T-helper 1 cell (primary cell): Measurements from ENCODE around the gene SYMPK.

Source experiments
- DNase-seq, 5 donors: peaks; one replicate each; pipeline ENCODE4 v3.0.0-alpha.2; 2012 to 2020

Gene SYMPK

GRCh38 chr19:45866400-45867176, 3.6 kb upstream of the SYMPK start:
- no peak for DNase-seq

- DNase-seq, result no peak
Measured at GRCh38 chr19:45865269-45865948, 2.5 kb upstream of the SYMPK start.

DNA sequence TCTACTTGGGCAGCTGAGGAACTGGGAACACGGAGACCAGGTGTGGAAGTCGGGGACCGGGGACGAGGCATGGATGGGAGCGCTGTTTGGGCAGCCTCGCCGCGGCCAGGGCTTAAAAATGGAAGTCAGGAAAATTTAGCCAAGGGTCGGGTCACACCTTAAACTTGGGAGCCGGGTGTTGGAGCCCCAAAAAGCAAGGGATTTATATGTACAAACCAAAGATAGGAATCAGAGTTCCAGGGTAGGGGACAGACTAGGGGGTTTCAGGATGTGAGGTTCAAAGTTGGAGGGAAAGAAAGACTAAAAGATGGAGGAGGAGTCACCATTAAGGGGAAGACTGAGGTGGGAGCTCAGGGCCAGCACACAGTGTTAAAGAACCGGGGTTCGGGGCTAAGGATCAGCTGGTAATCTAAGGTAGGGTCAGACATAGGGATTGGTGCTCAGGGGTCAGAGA, 1.7 kb upstream of the SYMPK start:
- DNase-seq, result no peak

DNA sequence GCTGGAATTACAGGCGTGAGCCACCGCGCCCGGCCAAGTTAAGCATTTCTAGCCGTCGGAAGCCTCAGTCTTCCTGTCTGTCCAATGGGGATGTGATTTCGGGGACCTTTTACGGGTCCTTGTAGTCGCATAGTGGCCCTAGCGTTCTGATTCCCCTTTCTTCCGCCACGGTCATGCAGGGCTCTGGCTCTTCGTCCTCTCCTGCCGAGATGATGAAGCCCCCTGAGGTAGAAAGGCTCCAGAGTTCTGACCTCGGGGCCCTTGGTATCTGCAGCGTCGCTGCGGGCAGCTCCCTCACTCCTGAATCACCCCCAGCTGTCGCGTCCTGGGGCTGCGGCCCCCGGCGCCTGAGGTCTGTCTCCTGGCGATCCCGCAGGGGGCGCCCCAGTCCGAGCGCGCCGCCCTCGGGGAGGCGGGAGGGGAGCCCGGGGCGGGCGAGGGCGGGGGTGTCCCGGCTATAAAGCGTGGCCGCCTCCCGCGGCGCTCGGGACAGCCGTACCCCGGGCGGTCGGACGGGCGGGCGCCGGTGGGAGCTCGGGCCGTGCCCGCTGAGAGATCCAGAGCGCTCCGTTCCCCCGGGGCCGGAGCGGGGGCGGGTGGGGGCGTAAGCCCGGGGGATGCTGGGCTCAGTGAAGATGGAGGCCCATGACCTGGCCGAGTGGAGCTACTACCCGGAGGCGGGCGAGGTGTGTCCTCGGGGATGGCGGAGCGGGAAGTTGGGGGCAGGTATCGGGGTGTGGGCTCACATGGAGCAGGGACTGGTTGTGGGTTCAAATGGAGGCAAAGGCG, 1.1 kb upstream of the SYMPK start, which contains the start of gene FOXA3:
TSS of gene FOXA3 (plus strand) at position 487 of the 789 bp plus-strand sequence. CDS start at position 618, 131 bp downstream.
- DNase-seq, result peak in 2 of 5 donors; percentile 62 to 66

GRCh38 chr19:45863335-45863839, 440 bp upstream of the SYMPK start:
- DNase-seq, result no peak

GRCh38 chr19:45862271-45862563, 730 bp downstream of the SYMPK start:
- no peak for DNase-seq

- no peak for DNase-seq
Measured at GRCh38 chr19:45860359-45861259, 2.3 kb downstream of the SYMPK start.

DNA sequence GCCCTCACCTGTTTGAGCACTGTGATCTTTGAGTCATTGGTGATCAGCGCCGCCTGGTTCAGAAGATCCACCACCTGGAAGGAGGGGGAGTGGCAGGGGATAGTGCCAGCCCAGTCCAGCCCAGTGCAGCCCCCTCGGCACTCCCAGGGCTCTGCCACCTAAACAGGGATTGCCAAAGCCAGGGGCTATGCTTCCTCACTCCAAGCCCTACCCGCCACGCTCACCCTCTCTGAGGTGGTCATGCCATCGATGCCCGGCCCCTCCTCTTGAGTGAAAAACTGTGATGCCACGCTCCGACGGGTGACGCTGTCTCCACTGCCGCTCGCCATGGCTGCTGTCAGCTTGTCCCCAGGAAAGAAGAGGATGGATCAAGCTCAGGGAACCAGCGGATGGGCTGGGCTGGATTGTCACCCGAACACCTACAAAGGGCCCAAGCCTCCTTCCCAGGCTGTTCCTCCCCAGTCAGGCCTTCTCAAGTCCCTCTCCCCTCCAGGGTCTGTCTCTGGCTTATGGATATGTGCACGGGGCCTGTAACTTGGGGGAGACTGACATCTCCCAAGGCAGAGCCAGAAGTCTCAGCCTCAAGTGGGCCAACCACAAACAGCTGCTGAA, 8.7 kb downstream of the SYMPK start:
- no peak for DNase-seq

GRCh38 chr19:45852983-45853382, 10.0 kb downstream of the SYMPK start:
- DNase-seq, result no peak

DNA sequence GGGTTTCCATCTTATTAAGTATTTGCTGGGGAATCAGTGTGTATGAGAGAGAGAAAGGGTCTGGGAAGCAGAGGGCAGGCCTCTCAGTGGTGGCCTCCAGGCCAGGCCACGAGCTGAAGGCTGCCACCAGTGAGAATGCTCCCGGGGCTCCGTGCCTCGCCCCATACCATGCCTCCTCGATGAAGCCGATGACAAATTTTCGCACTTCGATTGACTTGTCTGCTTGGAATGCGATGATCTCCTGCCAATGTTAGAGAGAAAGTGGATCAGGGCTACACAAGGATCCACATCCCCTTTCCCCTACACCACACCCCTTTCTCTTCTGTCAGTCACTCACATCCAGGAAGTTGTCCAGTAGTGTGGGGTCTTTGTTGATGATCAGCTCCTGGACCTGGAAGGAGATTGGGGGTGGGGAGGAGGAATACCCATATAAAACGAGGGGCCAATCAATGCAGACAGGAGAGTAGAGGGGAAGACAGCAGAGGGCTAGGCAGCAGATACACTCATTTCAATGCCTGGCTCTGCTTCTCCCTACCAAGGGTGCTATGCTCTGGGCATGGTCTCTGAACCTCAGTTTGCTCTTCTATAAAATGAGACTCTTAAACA, 10.7 kb downstream of the SYMPK start:
- DNase-seq, result no peak

DNA sequence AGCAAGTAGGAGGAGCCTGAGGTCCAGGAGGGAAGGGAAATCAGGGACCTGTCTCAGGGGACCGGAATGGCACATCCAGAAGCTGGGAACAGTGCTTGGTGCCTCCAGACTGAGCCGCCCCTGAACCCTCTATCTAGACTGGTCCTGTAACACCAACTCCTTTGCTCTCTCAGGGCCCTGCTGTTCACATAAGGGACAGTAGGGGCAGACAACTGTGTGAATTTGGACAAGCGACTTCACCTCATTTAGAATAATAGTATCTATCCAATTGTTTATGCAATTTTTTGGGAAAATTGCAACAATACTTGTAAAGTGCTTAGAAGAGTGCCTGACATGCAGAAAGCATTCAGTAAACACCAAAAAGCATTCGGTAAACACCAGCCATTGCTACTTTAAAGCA, 14.0 kb downstream of the SYMPK start:
- DNase-seq, result no peak

DNA sequence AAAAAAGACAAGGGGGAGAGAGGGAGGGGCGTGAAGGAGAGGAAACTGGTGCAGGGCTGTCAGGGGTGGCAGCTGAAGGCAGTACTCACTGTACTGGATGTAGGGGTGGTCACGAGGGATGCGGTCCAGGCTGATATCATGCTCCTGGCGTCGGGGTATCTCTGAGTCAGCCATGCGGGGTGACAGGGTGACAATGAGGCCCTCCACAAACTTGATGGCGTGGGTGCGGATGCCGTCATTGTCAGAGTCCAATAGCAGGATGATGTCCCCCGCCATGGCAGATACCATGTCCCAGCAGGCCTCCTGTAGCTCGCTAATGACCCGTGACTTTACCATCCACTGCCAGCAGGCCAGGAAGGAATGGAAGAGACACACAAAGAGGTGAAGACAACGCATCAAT, 15.3 kb downstream of the SYMPK start:
- no peak for DNase-seq

GRCh38 chr19:45842198-45842597, 20.7 kb downstream of the SYMPK start:
- no peak for DNase-seq

GRCh38 chr19:45834970-45835369, 28.0 kb downstream of the SYMPK start:
- no peak for DNase-seq

DNA sequence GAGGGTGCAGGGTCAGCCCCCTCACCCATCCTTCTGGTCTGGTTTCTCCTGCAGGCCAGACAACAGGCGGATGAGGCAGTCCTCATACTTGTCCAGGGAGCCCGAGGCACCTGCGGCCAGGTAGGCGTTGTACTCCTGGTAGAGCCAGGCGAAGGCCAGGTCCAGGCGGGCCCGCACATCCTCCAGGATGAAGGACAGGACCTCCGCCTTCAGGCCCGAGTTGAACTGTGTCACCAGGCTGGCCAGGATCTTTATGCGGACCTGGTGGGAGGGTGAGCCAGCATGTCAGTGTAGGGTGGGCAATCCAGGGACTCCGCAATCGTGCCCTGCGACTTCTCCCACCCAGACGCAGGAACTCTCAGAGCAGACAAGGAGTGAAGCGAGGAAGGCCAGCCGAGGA, 34.0 kb downstream of the SYMPK start:
- no peak for DNase-seq

DNA sequence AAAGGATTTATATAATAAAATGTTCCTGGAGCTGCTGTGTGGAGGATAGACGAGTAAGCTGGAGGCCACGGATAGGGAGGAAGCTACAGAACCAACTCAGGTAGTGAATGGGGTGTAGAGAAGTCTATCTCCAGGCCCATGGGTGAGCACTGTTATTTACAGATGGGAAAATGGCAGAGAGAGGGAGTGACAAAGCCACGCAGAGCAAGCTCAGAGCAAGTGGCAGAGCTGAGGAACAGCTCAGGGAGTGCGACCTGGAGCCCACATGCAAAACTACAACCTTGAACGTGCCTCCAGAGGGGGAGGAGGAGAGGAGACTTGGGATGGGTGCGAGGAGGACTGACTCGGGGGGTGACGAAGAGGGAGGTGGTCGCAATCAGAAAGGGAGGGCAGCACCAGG, 34.4 kb downstream of the SYMPK start:
- no peak for DNase-seq

GRCh38 chr19:45827459-45828093, 35.4 kb downstream of the SYMPK start:
- DNase-seq, result no peak

GRCh38 chr19:45826934-45827333, 36.0 kb downstream of the SYMPK start:
- no peak for DNase-seq

GRCh38 chr19:45825917-45826893, 36.7 kb downstream of the SYMPK start:
- no peak for DNase-seq

GRCh38 chr19:45825263-45825605, 37.7 kb downstream of the SYMPK start:
- DNase-seq, result no peak
